ENCODE data around the gene RNF103. TPM values are rescaled to one million over a fixed set of nuclear protein-coding genes. Genes with fewer than 3 reads are reported as not detected.
A peak's percentile ranks its signal among the peaks of the same experiment; 100 is the strongest.

The RNF103 gene, protein sequence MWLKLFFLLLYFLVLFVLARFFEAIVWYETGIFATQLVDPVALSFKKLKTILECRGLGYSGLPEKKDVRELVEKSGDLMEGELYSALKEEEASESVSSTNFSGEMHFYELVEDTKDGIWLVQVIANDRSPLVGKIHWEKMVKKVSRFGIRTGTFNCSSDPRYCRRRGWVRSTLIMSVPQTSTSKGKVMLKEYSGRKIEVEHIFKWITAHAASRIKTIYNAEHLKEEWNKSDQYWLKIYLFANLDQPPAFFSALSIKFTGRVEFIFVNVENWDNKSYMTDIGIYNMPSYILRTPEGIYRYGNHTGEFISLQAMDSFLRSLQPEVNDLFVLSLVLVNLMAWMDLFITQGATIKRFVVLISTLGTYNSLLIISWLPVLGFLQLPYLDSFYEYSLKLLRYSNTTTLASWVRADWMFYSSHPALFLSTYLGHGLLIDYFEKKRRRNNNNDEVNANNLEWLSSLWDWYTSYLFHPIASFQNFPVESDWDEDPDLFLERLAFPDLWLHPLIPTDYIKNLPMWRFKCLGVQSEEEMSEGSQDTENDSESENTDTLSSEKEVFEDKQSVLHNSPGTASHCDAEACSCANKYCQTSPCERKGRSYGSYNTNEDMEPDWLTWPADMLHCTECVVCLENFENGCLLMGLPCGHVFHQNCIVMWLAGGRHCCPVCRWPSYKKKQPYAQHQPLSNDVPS
- 10 to 100 TPM; 13.7 to 33.5 (median 28.9) TPM for total RNA-seq
- 10 to 100 TPM; 15.8 to 37.7 (median 19.1) TPM for polyA plus RNA-seq
- long read RNA-seq, donor 1, full-length matches to known transcripts, result 11 of 11 reads
- long read RNA-seq, donor 1, partial matches to known transcripts, result 0 of 11 reads
- long read RNA-seq, donor 1, other reads (novel, unspliced or antisense), result 0 of 11 reads
- long read RNA-seq, donor 2, transcript RNF103-201 (4 exons, 3,477 nt), result major isoform, 8 of 8 reads
- long read RNA-seq, donor 2, partial matches to known transcripts, result 0 of 8 reads
- long read RNA-seq, donor 2, other reads (novel, unspliced or antisense), result 0 of 8 reads
- long read RNA-seq, donor 3, transcript RNF103-201 (4 exons, 3,477 nt), result major isoform, 6 of 6 reads
- long read RNA-seq, donor 3, partial matches to known transcripts, result 0 of 6 reads
- long read RNA-seq, donor 3, other reads (novel, unspliced or antisense), result 0 of 6 reads
- long read RNA-seq, donor 4, partial matches to known transcripts, result 0 of 7 reads
- long read RNA-seq, donor 4, other reads (novel, unspliced or antisense), result 2 of 7 reads
- long read RNA-seq, donor 5, transcript RNF103-201 (4 exons, 3,477 nt), result major isoform, 86 of 89 reads
- long read RNA-seq, donor 5, partial matches to known transcripts, result 1 of 89 reads
- long read RNA-seq, donor 5, other reads (novel, unspliced or antisense), result 2 of 89 reads
- long read RNA-seq, donor 6, partial matches to known transcripts, result 0 of 2 reads
- long read RNA-seq, donor 6, other reads (novel, unspliced or antisense), result 2 of 2 reads
- long read RNA-seq, donor 7, partial matches to known transcripts, result 0 of 2 reads
- long read RNA-seq, donor 7, other reads (novel, unspliced or antisense), result 0 of 2 reads
- long read RNA-seq, donor 8, transcript RNF103-201 (4 exons, 3,477 nt), result major isoform, 7 of 24 reads
- long read RNA-seq, donor 8, partial matches to known transcripts, result 17 of 24 reads
- long read RNA-seq, donor 8, other reads (novel, unspliced or antisense), result 0 of 24 reads
- long read RNA-seq, donor 9, full-length matches to known transcripts, result 4 of 17 reads
- long read RNA-seq, donor 9, partial matches to known transcripts, result 13 of 17 reads
- long read RNA-seq, donor 9, other reads (novel, unspliced or antisense), result 0 of 17 reads
- long read RNA-seq, donor 10, transcript RNF103-201 (4 exons, 3,477 nt), result major isoform, 5 of 5 reads
- long read RNA-seq, donor 10, partial matches to known transcripts, result 0 of 5 reads
- long read RNA-seq, donor 10, other reads (novel, unspliced or antisense), result 0 of 5 reads

DNA sequence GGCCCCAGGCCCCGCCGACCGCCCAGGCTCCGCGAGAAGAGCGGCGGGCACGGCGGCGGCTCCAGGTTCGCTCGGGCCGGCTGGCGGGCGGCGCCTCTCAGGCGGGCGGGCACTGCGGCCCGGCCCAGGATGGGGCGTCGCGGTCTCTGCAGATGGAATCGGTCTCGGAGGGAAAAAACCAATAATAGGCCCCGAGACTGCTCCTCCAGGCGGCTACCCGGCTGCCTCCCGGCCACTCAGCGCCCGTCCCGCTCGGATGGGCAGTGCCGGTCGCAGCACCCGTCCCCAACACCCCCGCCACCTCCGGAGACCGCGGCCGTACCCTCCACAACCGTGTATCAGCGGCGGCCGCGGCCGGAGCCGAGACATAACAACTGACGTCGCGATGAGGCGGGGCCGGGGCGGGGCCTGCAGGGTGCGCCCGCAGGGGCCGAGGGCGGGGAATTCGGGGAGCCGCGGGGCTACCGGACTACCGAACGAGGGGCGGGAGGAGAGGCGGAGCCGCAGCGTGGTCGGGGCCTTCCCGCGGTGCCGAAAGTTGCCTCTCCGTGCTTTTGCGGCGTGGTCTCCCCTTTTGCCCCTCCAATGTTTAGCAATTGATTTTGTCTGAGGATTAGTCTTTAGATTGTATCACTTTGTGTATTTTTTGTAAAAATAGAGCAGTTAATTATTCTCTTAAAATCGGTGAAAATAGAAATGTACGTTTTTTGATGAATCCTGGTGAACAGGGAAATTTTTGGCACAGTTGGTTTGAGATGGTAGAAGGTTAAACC is at the start of gene RNF103:
Gene RNF103, minus strand, starts transcription at position 372 of the 773 bp plus-strand sequence. CDS start 979 bp downstream, outside the sequence.
- TF ChIP-seq, protein P1, sequence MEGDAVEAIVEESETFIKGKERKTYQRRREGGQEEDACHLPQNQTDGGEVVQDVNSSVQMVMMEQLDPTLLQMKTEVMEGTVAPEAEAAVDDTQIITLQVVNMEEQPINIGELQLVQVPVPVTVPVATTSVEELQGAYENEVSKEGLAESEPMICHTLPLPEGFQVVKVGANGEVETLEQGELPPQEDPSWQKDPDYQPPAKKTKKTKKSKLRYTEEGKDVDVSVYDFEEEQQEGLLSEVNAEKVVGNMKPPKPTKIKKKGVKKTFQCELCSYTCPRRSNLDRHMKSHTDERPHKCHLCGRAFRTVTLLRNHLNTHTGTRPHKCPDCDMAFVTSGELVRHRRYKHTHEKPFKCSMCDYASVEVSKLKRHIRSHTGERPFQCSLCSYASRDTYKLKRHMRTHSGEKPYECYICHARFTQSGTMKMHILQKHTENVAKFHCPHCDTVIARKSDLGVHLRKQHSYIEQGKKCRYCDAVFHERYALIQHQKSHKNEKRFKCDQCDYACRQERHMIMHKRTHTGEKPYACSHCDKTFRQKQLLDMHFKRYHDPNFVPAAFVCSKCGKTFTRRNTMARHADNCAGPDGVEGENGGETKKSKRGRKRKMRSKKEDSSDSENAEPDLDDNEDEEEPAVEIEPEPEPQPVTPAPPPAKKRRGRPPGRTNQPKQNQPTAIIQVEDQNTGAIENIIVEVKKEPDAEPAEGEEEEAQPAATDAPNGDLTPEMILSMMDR (IDR thresholded peaks at IDR 0.05), result no peak
- peak; percentile 90 to 98 for TF ChIP-seq POLR2A (IDR thresholded peaks at IDR 0.05)
- DNase-seq, result peak; percentile 95 to 98 (median 97)
- no peaks in the 10 kb centered on the region for H3K36me3 ChIP-seq (replicated peaks in 1 of 2)
- H3K27me3 ChIP-seq, result no peaks in the 10 kb centered on the region
- 0 to 5% (median 1%) methylated on average over 17 to 77 of the region's 77 CpGs for WGBS, 4 donors
- no peaks in the 10 kb centered on the region for H3K9me3 ChIP-seq (replicated peaks in 1 of 3)
- peak within 1 kb of the TSS; percentile 84 to 100 (median 96) for H3K27ac ChIP-seq
- H3K4me3 ChIP-seq, result peak within 1 kb of the TSS; percentile 13 to 94 (median 68)
- peaks cover 0 to 31% of the 10 kb centered on the region in 2 donors for H3K4me1 ChIP-seq (replicated peaks in 1 of 2)
- intact Hi-C loops (cut with DNase I), result no loop called here

- no peak overlapping the region for H3K27ac ChIP-seq
- peaks cover 10 to 13% of the 10 kb centered on the region in 2 donors for H3K4me1 ChIP-seq (replicated peaks in 1 of 2)
- H3K4me3 ChIP-seq, result no peak overlapping the region
- 94 to 100% (median 98%) methylated on average over 1 of the region's 1 CpG for WGBS, 4 donors
- TF ChIP-seq POLR2A (IDR thresholded peaks at IDR 0.05), result no peak
- TF ChIP-seq, protein P1 (IDR thresholded peaks at IDR 0.05), result no peak
- intact Hi-C loops (cut with DNase I), result no loop called here
- no peaks in the 10 kb centered on the region for H3K36me3 ChIP-seq (replicated peaks in 1 of 2)
- no peak for DNase-seq
- no peaks in the 10 kb centered on the region for H3K9me3 ChIP-seq (replicated peaks in 1 of 3)
- H3K27me3 ChIP-seq, result no peaks in the 10 kb centered on the region
These were observed 49.3 kb upstream of the RNF103 start for GRCh38 chr2:86673011-86673410.

GRCh38 chr2:86672027-86672545 is 48.4 kb upstream of the RNF103 start:
- TF ChIP-seq, protein P1 (IDR thresholded peaks at IDR 0.05), result no peak
- no peak for TF ChIP-seq POLR2A (IDR thresholded peaks at IDR 0.05)
- Histone ChIP-seq H3K9me3 (replicated peaks in 1 of 3) (no peaks in the 10 kb centered on the region), H3K27me3 (no peaks in the 10 kb centered on the region), H3K27ac (no peak overlapping the region), H3K4me3 (no peak overlapping the region), H3K36me3 (replicated peaks in 1 of 2) (no peaks in the 10 kb centered on the region), H3K4me1 (replicated peaks in 1 of 2) (peaks cover 10 to 13% of the 10 kb centered on the region in 2 donors)
- peak in 1 of 7 donors; percentile 21 for DNase-seq
- WGBS, 4 donors, result 66 to 81% (median 73%) methylated on average over 3 of the region's 3 CpGs
- intact Hi-C loops (cut with DNase I), result no loop called here
